GM21786 (cell line): ENCODE data around the gene TEAD1.
A peak's percentile ranks its signal among the peaks of the same experiment; 100 is the strongest.

Experiments
- ATAC-seq: cut with Tn5 transposase; IDR thresholded peaks from one replicate; pipeline ENCODE4 v1.9.1; 2021; ENCODE audit not compliant: unreplicated experiment

The TEAD1 gene

GRCh38 chr11:12673924-12674570 is at the start of gene TEAD1:
Gene TEAD1, plus strand, starts transcription at chr11:12674421.
- peak; percentile 76 for ATAC-seq

GRCh38 chr11:12624595-12624994 is 49.6 kb upstream of the TEAD1 start:
- ATAC-seq: no peak

GRCh38 chr11:12625438-12626071 is 48.7 kb upstream of the TEAD1 start:
- ATAC-seq: no peak

- ATAC-seq: no peak
Observed at GRCh38 chr11:12626616-12627015, 47.6 kb upstream of the TEAD1 start.

GRCh38 chr11:12628314-12628713 is 45.9 kb upstream of the TEAD1 start:
- ATAC-seq: no peak

GRCh38 chr11:12629601-12630313 is 44.5 kb upstream of the TEAD1 start:
- no peak for ATAC-seq

- ATAC-seq: no peak
Observed at GRCh38 chr11:12631651-12632050, 42.6 kb upstream of the TEAD1 start.

- no peak for ATAC-seq
Observed at GRCh38 chr11:12634329-12634728, 39.9 kb upstream of the TEAD1 start.

GRCh38 chr11:12636871-12637410 is 37.3 kb upstream of the TEAD1 start:
- no peak for ATAC-seq

- ATAC-seq: no peak
Observed at GRCh38 chr11:12639388-12639787, 34.8 kb upstream of the TEAD1 start.

GRCh38 chr11:12640355-12640754 is 33.9 kb upstream of the TEAD1 start:
- ATAC-seq: no peak

- no peak for ATAC-seq
Observed at GRCh38 chr11:12640926-12641849, 33.0 kb upstream of the TEAD1 start.

- no peak for ATAC-seq
Observed at GRCh38 chr11:12642040-12642439, 32.2 kb upstream of the TEAD1 start.

GRCh38 chr11:12642806-12643428 is 31.3 kb upstream of the TEAD1 start:
- no peak for ATAC-seq

- no peak for ATAC-seq
Observed at GRCh38 chr11:12646478-12646877, 27.7 kb upstream of the TEAD1 start.

- ATAC-seq: no peak
Observed at GRCh38 chr11:12653729-12654128, 20.5 kb upstream of the TEAD1 start.

- ATAC-seq: no peak
Observed at GRCh38 chr11:12655842-12656241, 18.4 kb upstream of the TEAD1 start.

GRCh38 chr11:12657336-12657735 is 16.9 kb upstream of the TEAD1 start:
- no peak for ATAC-seq

GRCh38 chr11:12657981-12658380 is 16.2 kb upstream of the TEAD1 start:
- no peak for ATAC-seq

GRCh38 chr11:12662101-12662689 is 12.0 kb upstream of the TEAD1 start:
- ATAC-seq: no peak
